Fibroblast of skin of scalp (primary cell): Measurements from ENCODE around the gene LPAR5. TPM values are rescaled to one million over a fixed set of nuclear protein-coding genes. Genes with fewer than 3 reads are reported as not detected.

ENCODE experiments used
- DNase-seq: peaks from one replicate; pipeline ENCODE4 v3.0.0-alpha.2; 2013
- polyA plus RNA-seq, 2 experiments: library from polyadenylated mRNA; unstranded; fragments of 120-200 nt; gene quantifications; one replicate each; pipeline ENCODE4 v1.2.1, GENCODE V29; 2013; ENCODE audit not compliant: insufficient read length in 2 of 2

The LPAR5 gene
- polyA plus RNA-seq (2013, experiment 1 of 2; ENCODE audit: insufficient read length) = 0.66 TPM
- polyA plus RNA-seq (2013, experiment 2 of 2; ENCODE audit: insufficient read length) = 0.73 TPM

- peak; percentile 70 for DNase-seq
These were observed at the start of gene LPAR5 for GRCh38 chr12:6635856-6636531. Gene LPAR5 (minus strand): TSS chr12:6635959. CDS start chr12:6621248, 14,711 bp downstream.

- peak; percentile 42 for DNase-seq
These were observed 48.9 kb upstream of the LPAR5 start for GRCh38 chr12:6684609-6685008.

- no peak for DNase-seq
These were observed 41.2 kb upstream of the LPAR5 start for GRCh38 chr12:6676962-6677361.

- no peak for DNase-seq
These were observed 36.4 kb upstream of the LPAR5 start for GRCh38 chr12:6672143-6672542.

GRCh38 chr12:6667559-6668210, 31.9 kb upstream of the LPAR5 start:
- no peak for DNase-seq

- no peak for DNase-seq
These were observed 30.5 kb upstream of the LPAR5 start for GRCh38 chr12:6666211-6666610.

- DNase-seq = no peak
These were observed 29.1 kb upstream of the LPAR5 start for GRCh38 chr12:6664902-6665301.

- DNase-seq = peak; percentile 100
These were observed 27.4 kb upstream of the LPAR5 start, which contains the start of gene ING4 for GRCh38 chr12:6662906-6663742. Gene ING4 (minus strand): TSS chr12:6663119. CDS start chr12:6663101, 18 bp downstream.

GRCh38 chr12:6662602-6662905, 26.8 kb upstream of the LPAR5 start:
- DNase-seq = no peak

- DNase-seq = no peak
These were observed 18.2 kb upstream of the LPAR5 start for GRCh38 chr12:6653987-6654386.

GRCh38 chr12:6653342-6653741, 17.6 kb upstream of the LPAR5 start:
- no peak for DNase-seq

- no peak for DNase-seq
These were observed 16.6 kb upstream of the LPAR5 start for GRCh38 chr12:6652391-6652790.

GRCh38 chr12:6650832-6651231, 15.1 kb upstream of the LPAR5 start:
- DNase-seq = no peak

- DNase-seq = peak; percentile 51
These were observed 11.4 kb upstream of the LPAR5 start, which contains the start of gene ACRBP for GRCh38 chr12:6647083-6647604. Gene ACRBP (minus strand): TSS chr12:6647432. CDS start chr12:6647366, 66 bp downstream.

- no peak for DNase-seq
These were observed 10.7 kb upstream of the LPAR5 start for GRCh38 chr12:6646276-6647082.

- peak; percentile 29 for DNase-seq
These were observed 9.1 kb upstream of the LPAR5 start for GRCh38 chr12:6644903-6645302.

- no peak for DNase-seq
These were observed 8.5 kb upstream of the LPAR5 start for GRCh38 chr12:6644257-6644596.

GRCh38 chr12:6643569-6644256, 8.0 kb upstream of the LPAR5 start:
- DNase-seq = no peak

GRCh38 chr12:6641131-6641530, 5.4 kb upstream of the LPAR5 start:
- DNase-seq = no peak

- DNase-seq = no peak
These were observed 4.7 kb upstream of the LPAR5 start for GRCh38 chr12:6640497-6640896.

- DNase-seq = no peak
These were observed 3.5 kb upstream of the LPAR5 start for GRCh38 chr12:6639151-6639801.
